DOHH2 (cell line): ENCODE data around the gene TFCP2.

ENCODE experiments used
- H3F3A ChIP-seq: fragments of 200-600 bp; sonication (generic), shearing (Covaris generic); 2 replicates; pipeline ENCODE4 v1.6.0; 2016; ENCODE audit warnings: antibody characterized with exemption, mild to moderate bottlenecking; ENCODE audit not compliant: control insufficient read depth, insufficient read depth
- H3K27ac ChIP-seq: fragments of 200-600 bp; sonication (generic); 2 replicates; pipeline ENCODE4 v1.5.1; 2014; ENCODE audit warnings: low read depth, mild to moderate bottlenecking, low read length, moderate library complexity
- H3K27me3 ChIP-seq: fragments of 200-600 bp; sonication (generic); 2 replicates; pipeline ENCODE4 v1.6.1; 2014; ENCODE audit warnings: mild to moderate bottlenecking, low read length, mixed read lengths; ENCODE audit not compliant: control insufficient read depth
- H3K36me3 ChIP-seq: fragments of 200-600 bp; sonication (generic); 2 replicates; pipeline ENCODE4 v1.6.1; 2014; ENCODE audit warnings: mild to moderate bottlenecking, low read length, moderate library complexity, mixed read lengths; ENCODE audit not compliant: control insufficient read depth
- H3K4me1 ChIP-seq: fragments of 200-600 bp; sonication (generic); 2 replicates; pipeline ENCODE4 v1.6.1; 2014; ENCODE audit warnings: mild to moderate bottlenecking, low read length, mixed read lengths; ENCODE audit not compliant: control insufficient read depth
- H3K4me2 ChIP-seq: fragments of 200-600 bp; sonication (generic); 2 replicates; pipeline ENCODE4 v1.6.0; 2014; ENCODE audit warnings: mild to moderate bottlenecking, low read length, moderate library complexity
- H3K4me3 ChIP-seq: fragments of 200-600 bp; sonication (generic); 2 replicates; pipeline ENCODE4 v1.5.1; 2014; ENCODE audit warnings: mild to moderate bottlenecking, low read length, mixed read lengths
- H3K79me2 ChIP-seq: fragments of 200-600 bp; sonication (generic); 2 replicates; pipeline ENCODE4 v1.6.1; 2014; ENCODE audit warnings: mild to moderate bottlenecking, low read length, mixed read lengths; ENCODE audit not compliant: control insufficient read depth
- H3K9me2 ChIP-seq: fragments of 200-600 bp; sonication (generic); replicated peaks from 2 replicates; pipeline ENCODE4 v1.6.1; 2014; ENCODE audit warnings: mild to moderate bottlenecking, low read length, mixed read lengths; ENCODE audit not compliant: control insufficient read depth
- H3K9me3 ChIP-seq: fragments of 200-600 bp; sonication (generic); 2 replicates; pipeline ENCODE4 v1.6.1; 2014; ENCODE audit warnings: antibody characterized with exemption, low read length, mixed read lengths; ENCODE audit not compliant: control insufficient read depth, insufficient read depth
- H4K20me1 ChIP-seq: fragments of 200-600 bp; sonication (generic); 2 replicates; pipeline ENCODE4 v1.6.0; 2014; ENCODE audit warnings: low read depth, mild to moderate bottlenecking, antibody characterized with exemption, low read length, moderate library complexity; ENCODE audit not compliant: control insufficient read depth, insufficient read depth
- EZH2phosphoT487 ChIP-seq: fragments of 200-600 bp; sonication (generic); IDR thresholded peaks from 2 replicates; pipeline ENCODE4 v1.6.1; 2017; ENCODE audit warnings: borderline replicate concordance, mild to moderate bottlenecking, antibody characterized with exemption, low read length, moderate library complexity, mixed read lengths
- TF ChIP-seq, protein P1 (sequence below): fragments of 200-600 bp; sonication (generic); IDR thresholded peaks from one replicate; pipeline ENCODE4 v1.5.1; 2014; ENCODE audit warnings: antibody characterized with exemption, mild to moderate bottlenecking, low read depth, low read length; ENCODE audit not compliant: poor library complexity, severe bottlenecking

Gene TFCP2

DNA sequence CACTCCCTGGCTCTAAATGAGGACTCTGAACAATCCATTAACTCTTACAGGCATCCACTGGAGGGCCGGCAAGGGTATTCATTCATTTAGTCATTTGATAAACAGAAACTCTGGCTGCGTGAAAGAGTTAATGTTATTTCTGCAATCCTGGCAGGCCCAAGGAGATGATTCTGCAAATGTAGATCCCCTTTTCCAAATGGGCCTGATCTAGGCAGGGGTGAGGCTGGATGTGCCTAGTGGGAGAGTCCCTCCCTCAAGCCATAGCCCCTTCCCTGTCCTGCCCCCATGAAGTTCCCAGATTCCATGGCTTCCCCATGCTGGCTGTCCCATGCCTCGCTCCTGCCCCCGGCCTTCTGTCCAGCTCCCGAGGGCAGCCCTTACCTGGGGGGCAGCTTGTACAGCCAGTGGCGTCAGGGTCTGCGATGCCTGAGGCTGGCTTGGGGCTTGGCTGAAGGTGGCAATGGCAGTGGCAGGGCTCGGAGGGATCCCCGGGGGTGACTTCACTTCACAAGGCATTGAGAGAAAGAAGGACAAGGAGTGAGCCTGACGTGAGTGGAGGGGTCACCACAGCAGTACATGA is 26.5 kb upstream of the TFCP2 start:
- no peaks in the 10 kb centered on the region for H3K4me1 ChIP-seq
- no peaks in the 10 kb centered on the region for H3K9me2 ChIP-seq
- H3K4me2 ChIP-seq, result no peak overlapping the region
- H3F3A ChIP-seq, result no peaks in the 10 kb centered on the region
- no peak overlapping the region for H3K27ac ChIP-seq
- H3K36me3 ChIP-seq, result no peaks in the 10 kb centered on the region
- H4K20me1 ChIP-seq, result no peaks in the 10 kb centered on the region
- H3K4me3 ChIP-seq, result no peak overlapping the region
- no peaks in the 10 kb centered on the region for H3K9me3 ChIP-seq
- H3K27me3 ChIP-seq, result no peaks in the 10 kb centered on the region
- H3K79me2 ChIP-seq, result no peaks in the 10 kb centered on the region
- no peak for TF ChIP-seq EZH2phosphoT487
- TF ChIP-seq, protein P1, sequence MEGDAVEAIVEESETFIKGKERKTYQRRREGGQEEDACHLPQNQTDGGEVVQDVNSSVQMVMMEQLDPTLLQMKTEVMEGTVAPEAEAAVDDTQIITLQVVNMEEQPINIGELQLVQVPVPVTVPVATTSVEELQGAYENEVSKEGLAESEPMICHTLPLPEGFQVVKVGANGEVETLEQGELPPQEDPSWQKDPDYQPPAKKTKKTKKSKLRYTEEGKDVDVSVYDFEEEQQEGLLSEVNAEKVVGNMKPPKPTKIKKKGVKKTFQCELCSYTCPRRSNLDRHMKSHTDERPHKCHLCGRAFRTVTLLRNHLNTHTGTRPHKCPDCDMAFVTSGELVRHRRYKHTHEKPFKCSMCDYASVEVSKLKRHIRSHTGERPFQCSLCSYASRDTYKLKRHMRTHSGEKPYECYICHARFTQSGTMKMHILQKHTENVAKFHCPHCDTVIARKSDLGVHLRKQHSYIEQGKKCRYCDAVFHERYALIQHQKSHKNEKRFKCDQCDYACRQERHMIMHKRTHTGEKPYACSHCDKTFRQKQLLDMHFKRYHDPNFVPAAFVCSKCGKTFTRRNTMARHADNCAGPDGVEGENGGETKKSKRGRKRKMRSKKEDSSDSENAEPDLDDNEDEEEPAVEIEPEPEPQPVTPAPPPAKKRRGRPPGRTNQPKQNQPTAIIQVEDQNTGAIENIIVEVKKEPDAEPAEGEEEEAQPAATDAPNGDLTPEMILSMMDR, result no peak

DNA sequence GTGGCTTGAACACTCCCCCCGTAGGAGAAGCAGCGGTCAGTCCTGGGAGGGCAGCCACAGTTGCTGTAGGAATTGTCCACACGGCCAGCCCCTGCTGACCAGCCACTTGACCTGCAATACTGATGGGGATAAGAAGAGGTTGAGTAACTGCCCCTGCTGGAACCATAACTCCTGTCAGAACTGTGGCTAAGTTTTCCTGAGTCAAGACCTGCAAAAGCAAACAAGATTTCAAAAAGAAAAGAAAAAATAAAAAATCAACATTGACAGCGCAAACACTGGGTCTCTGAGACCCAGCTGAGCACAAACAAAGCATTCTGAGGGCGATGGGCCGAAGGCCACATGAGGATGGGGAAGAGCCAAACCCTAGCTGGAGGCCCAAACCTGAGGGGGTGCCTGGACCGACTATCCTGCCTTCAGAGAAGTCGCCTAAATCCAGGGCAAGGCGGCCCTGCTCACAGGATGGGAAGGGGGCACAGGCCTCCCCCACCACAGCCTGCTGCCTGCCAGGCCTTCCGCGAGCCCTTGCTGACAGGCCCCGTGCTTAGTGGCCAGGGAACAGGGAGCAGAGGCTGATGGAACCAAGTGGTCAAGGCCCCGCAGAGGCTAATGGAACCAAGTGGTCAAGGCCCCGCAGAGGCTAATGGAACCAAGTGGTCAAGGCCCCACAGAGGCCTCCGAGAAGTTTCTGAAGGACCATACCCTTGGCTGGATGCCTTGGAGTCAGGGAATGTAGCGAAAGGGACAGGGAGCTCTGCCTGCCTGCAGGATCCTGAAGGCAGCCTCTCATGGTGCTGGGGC is 25.8 kb upstream of the TFCP2 start:
- H3K4me3 ChIP-seq, result no peak overlapping the region
- TF ChIP-seq, protein P1, result no peak
- no peak for TF ChIP-seq EZH2phosphoT487
- no peak overlapping the region for H3K27ac ChIP-seq

DNA sequence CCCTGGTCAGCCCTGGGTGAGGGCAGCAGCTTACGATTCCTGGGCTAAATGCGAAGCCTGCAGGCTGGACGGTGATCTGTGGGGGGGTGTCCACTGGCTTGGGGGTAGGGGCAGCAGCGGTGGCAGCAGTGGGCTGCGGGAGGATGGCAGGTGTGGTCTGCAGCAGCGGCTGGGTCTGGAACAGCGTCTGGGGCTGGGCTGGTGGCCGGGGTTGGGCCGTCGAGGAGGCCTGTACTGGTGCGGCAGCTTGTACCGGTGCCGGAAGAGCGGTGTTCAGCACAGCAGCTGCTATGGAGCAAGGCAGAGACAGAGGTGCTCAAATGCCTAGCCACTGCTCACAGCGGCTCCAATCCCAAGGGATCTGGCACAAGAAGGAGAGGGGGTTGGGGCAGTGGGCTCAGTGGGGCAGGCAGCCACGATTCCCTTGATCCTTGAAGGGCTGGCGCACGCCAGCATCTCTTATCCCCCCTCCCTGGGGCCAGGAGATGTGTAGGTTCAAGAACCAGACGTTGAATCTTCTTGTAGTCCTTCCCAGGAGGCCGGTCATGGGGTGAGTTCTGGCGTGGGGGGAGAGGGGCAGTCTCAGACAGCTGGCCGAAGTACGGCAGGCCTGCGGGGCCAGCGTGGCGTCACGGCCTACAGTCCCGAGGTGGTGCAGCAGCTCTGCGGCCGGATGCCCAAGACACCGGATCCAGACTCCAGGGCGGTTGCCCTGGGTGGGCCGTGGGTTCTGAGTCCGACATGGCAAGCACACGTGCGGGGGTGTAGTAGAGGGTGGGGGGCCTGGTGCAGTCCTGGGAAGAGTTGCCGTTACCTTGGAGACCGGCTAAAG is 25.0 kb upstream of the TFCP2 start:
- TF ChIP-seq, protein P1, result no peak
- no peak for TF ChIP-seq EZH2phosphoT487
- no peak overlapping the region for H3K4me2 ChIP-seq
- no peaks in the 10 kb centered on the region for H3K9me2 ChIP-seq
- H3K4me1 ChIP-seq, result no peaks in the 10 kb centered on the region
- H3K27ac ChIP-seq, result no peak overlapping the region
- H4K20me1 ChIP-seq, result no peaks in the 10 kb centered on the region
- no peaks in the 10 kb centered on the region for H3K79me2 ChIP-seq
- H3K36me3 ChIP-seq, result no peaks in the 10 kb centered on the region
- no peak overlapping the region for H3K4me3 ChIP-seq
- H3K27me3 ChIP-seq, result no peaks in the 10 kb centered on the region
- H3F3A ChIP-seq, result no peaks in the 10 kb centered on the region
- H3K9me3 ChIP-seq, result no peaks in the 10 kb centered on the region

More for the DNA sequence above, 25.8 kb upstream of the TFCP2 start:
- Histone ChIP-seq H3K27me3 (no peaks in the 10 kb centered on the region), H3K9me3 (no peaks in the 10 kb centered on the region), H3K4me2 (no peak overlapping the region), H4K20me1 (no peaks in the 10 kb centered on the region), H3K36me3 (no peaks in the 10 kb centered on the region), H3F3A (no peaks in the 10 kb centered on the region), H3K9me2 (no peaks in the 10 kb centered on the region), H3K79me2 (no peaks in the 10 kb centered on the region), H3K4me1 (no peaks in the 10 kb centered on the region)
